H1 (cell line): Measurements from ENCODE around the gene LRIT2. TPM values are rescaled to one million over a fixed set of nuclear protein-coding genes. Genes with fewer than 3 reads are reported as not detected.

Experiments
- CTCF ChIA-PET: fragments of 300-600 bp; sonication (Branson Sonifier 250); formaldehyde crosslinking; loops from one replicate; lab custom pipeline; 2021; ENCODE audit not compliant: partially characterized antibody; lab: Charles Lee
- POLR2A ChIA-PET: fragments of 300-600 bp; sonication (Branson Sonifier 250); formaldehyde crosslinking; loops from one replicate; lab custom pipeline; 2021; ENCODE audit warnings: inconsistent platforms; ENCODE audit not compliant: partially characterized antibody; lab: Charles Lee
- DNase-seq, 2 experiments: peaks; one replicate each; pipeline versions ENCODE4 v3.0.0 to v3.0.0-alpha.2; 2010 to 2022; ENCODE audit warnings: low spot score in 2 of 2, low read depth in 1 of 2, mixed read lengths in 1 of 2
- FAIRE-seq: peaks from 2 replicates; lab custom pipeline; 2011; peaks lifted over from hg19 to GRCh38; lab: Jason Lieb, UNC
- H2AFZ ChIP-seq: 2 replicates; pipeline ENCODE4 v1.8.1; 2012; ENCODE audit warnings: low read length, inconsistent platforms
- H2AK5ac ChIP-seq: 2 replicates; pipeline ENCODE4 v1.6.1; 2013; ENCODE audit warnings: low read depth, low read length
- H2BK120ac ChIP-seq: replicated peaks from 2 replicates; pipeline ENCODE3; 2013; ENCODE audit warnings: low read depth, low read length, inconsistent platforms
- H2BK12ac ChIP-seq: 2 replicates; pipeline ENCODE4 v1.6.1; 2013; ENCODE audit warnings: low read depth, low read length
- H2BK15ac ChIP-seq: 2 replicates; pipeline ENCODE4 v1.6.1; 2013; ENCODE audit warnings: low read length
- H2BK20ac ChIP-seq: 2 replicates; pipeline ENCODE4 v1.6.1; 2013; ENCODE audit warnings: low read length
- H2BK5ac ChIP-seq: 2 replicates; pipeline ENCODE4 v1.6.1; 2013; ENCODE audit warnings: low read depth, low read length
- H3K14ac ChIP-seq: 2 replicates; pipeline ENCODE4 v1.6.1; 2013; ENCODE audit warnings: inconsistent platforms; ENCODE audit not compliant: insufficient read length
- H3K18ac ChIP-seq: 2 replicates; pipeline ENCODE4 v1.6.1; 2013; ENCODE audit warnings: low read length; ENCODE audit errors: extremely low read depth
- H3K23ac ChIP-seq: 2 replicates; pipeline ENCODE4 v1.6.1; 2013; ENCODE audit warnings: inconsistent platforms; ENCODE audit not compliant: insufficient read length
- H3K23me2 ChIP-seq: 2 replicates; pipeline ENCODE4 v1.6.1; 2013; ENCODE audit warnings: low read depth, low read length
- H3K27ac ChIP-seq: 2 replicates; pipeline ENCODE4 v1.6.1; 2011; ENCODE audit warnings: low read depth, low read length, inconsistent platforms
- H3K27me3 ChIP-seq, 4 experiments: replicated peaks in 1 of 4; 1 replicate in 1 of 4; 2 replicates in 3 of 4; pipeline versions ENCODE4 v1.6.1 to v1.8.1; 2011 to 2013; ENCODE audit warnings: low read length in 3 of 4, mild to moderate bottlenecking in 3 of 4, inconsistent platforms in 2 of 4, mixed read lengths in 2 of 4, moderate library complexity in 1 of 4; ENCODE audit not compliant: control insufficient read depth in 3 of 4, insufficient read depth in 3 of 4; ENCODE audit errors: extremely low read depth in 1 of 4
- H3K36me3 ChIP-seq, 4 experiments: 2 replicates each; pipeline versions ENCODE4 v1.6.1 to v1.8.1; 2011 to 2013; ENCODE audit warnings: mild to moderate bottlenecking in 4 of 4, low read length in 3 of 4, moderate library complexity in 2 of 4, control low read depth in 1 of 4, inconsistent platforms in 1 of 4; ENCODE audit not compliant: insufficient read depth in 4 of 4, control insufficient read depth in 2 of 4
- H3K4ac ChIP-seq: replicated peaks from 2 replicates; pipeline ENCODE3; 2013; ENCODE audit warnings: low read length, low read depth, mixed read lengths, inconsistent platforms; ENCODE audit not compliant: insufficient read length
- H3K4me1 ChIP-seq, 4 experiments: replicated peaks in 1 of 4; 1 replicate in 1 of 4; 2 replicates in 3 of 4; pipeline versions ENCODE4 v1.6.1 to v1.8.1; 2011 to 2013; ENCODE audit warnings: low read length in 3 of 4, inconsistent platforms in 2 of 4, mixed read lengths in 1 of 4; ENCODE audit not compliant: insufficient read depth in 4 of 4, control insufficient read depth in 3 of 4
- H3K4me2 ChIP-seq, 2 experiments: 2 replicates each; pipeline versions ENCODE4 v1.6.1 to v1.8.1; 2011 to 2013; ENCODE audit warnings: low read depth in 2 of 2, low read length in 2 of 2, control low read depth in 1 of 2, inconsistent platforms in 1 of 2, mild to moderate bottlenecking in 1 of 2; ENCODE audit not compliant: insufficient read depth in 1 of 2
- H3K4me3 ChIP-seq, 4 experiments: fragments of 200-600, 300-600 bp in 1 of 4; sonication (generic), shearing (Covaris generic), sonication (Bioruptor Twin) in 1 of 4; 2 replicates each; pipeline versions ENCODE4 v1.5.1 to v1.8.1; 2011 to 2016; ENCODE audit warnings: low read length in 4 of 4, low read depth in 3 of 4, control low read depth in 2 of 4, inconsistent platforms in 2 of 4, mild to moderate bottlenecking in 2 of 4, mixed read lengths in 1 of 4, moderate library complexity in 1 of 4; ENCODE audit not compliant: insufficient read depth in 2 of 4; ENCODE audit errors: extremely low read depth in 1 of 4
- H3K56ac ChIP-seq: replicated peaks from 2 replicates; pipeline ENCODE3; 2013; ENCODE audit warnings: low read depth, mild to moderate bottlenecking, mixed read lengths, low read length, inconsistent platforms; ENCODE audit not compliant: insufficient read length
- H3K79me1 ChIP-seq: 2 replicates; pipeline ENCODE4 v1.6.1; 2013; ENCODE audit warnings: low read depth, low read length, control low read depth
- H3K79me2 ChIP-seq, 2 experiments: 2 replicates each; pipeline versions ENCODE4 v1.6.1 to v1.8.1; 2012 to 2013; ENCODE audit warnings: low read length in 2 of 2, mild to moderate bottlenecking in 2 of 2, inconsistent platforms in 1 of 2; ENCODE audit not compliant: insufficient read depth in 2 of 2, control insufficient read depth in 1 of 2
- H3K9ac ChIP-seq, 4 experiments: replicated peaks in 1 of 4; 1 replicate in 1 of 4; 2 replicates in 3 of 4; pipeline versions ENCODE4 v1.6.1 to v1.8.1; 2011 to 2013; ENCODE audit warnings: low read depth in 3 of 4, low read length in 3 of 4, control low read depth in 2 of 4, mild to moderate bottlenecking in 2 of 4, moderate library complexity in 2 of 4, inconsistent platforms in 1 of 4; ENCODE audit errors: extremely low read depth in 1 of 4
- H3K9me3 ChIP-seq, 2 experiments: 2 replicates each; pipeline versions ENCODE4 v1.6.1 to v1.8.1; 2012 to 2013; ENCODE audit warnings: mild to moderate bottlenecking in 2 of 2, moderate library complexity in 2 of 2, control low read depth in 1 of 2, inconsistent platforms in 1 of 2, low read depth in 1 of 2, low read length in 1 of 2, mixed read lengths in 1 of 2; ENCODE audit not compliant: insufficient read depth in 2 of 2
- H4K20me1 ChIP-seq, 2 experiments: replicated peaks in 1 of 2; 2 replicates each; pipeline versions ENCODE3 to v1.8.1; 2011 to 2013; ENCODE audit warnings: inconsistent platforms in 2 of 2, low read length in 2 of 2, mild to moderate bottlenecking in 1 of 2; ENCODE audit not compliant: insufficient read depth in 2 of 2, control insufficient read depth in 1 of 2
- H4K5ac ChIP-seq: 2 replicates; pipeline ENCODE4 v1.6.1; 2013; ENCODE audit warnings: low read length, low read depth, mixed read lengths, inconsistent platforms; ENCODE audit not compliant: insufficient read length
- H4K8ac ChIP-seq: 2 replicates; pipeline ENCODE4 v1.8.0; 2013; ENCODE audit warnings: mild to moderate bottlenecking, moderate library complexity, low read length, inconsistent platforms; ENCODE audit not compliant: insufficient read depth; ENCODE audit errors: extremely low read depth
- H4K91ac ChIP-seq: replicated peaks from 2 replicates; pipeline ENCODE3; 2013; ENCODE audit warnings: low read length, mixed read lengths, inconsistent platforms; ENCODE audit not compliant: insufficient read length
- GTF2F1 ChIP-seq: IDR thresholded peaks from 2 replicates; pipeline ENCODE4 v1.6.1; 2012; ENCODE audit warnings: low read depth, low read length, improper control_type of control experiment, borderline replicate concordance
- RNF2 ChIP-seq: fragments of 200-900, 300-1000 bp; sonication (generic); IDR thresholded peaks from 2 replicates; pipeline ENCODE4 v1.7.1; 2016; ENCODE audit warnings: borderline replicate concordance, low read depth, mild to moderate bottlenecking, antibody characterized with exemption, low read length; ENCODE audit not compliant: poor library complexity, severe bottlenecking; ENCODE audit errors: missing control alignments
- SP4 ChIP-seq: IDR thresholded peaks from 2 replicates; pipeline ENCODE4 v1.6.1; 2012; ENCODE audit warnings: low read length, inconsistent platforms
- SRF ChIP-seq: IDR thresholded peaks from 2 replicates; pipeline ENCODE4 v1.6.1; 2011; ENCODE audit warnings: mild to moderate bottlenecking, low read depth, low read length, moderate library complexity
- TAF1 ChIP-seq: IDR thresholded peaks from 2 replicates; pipeline ENCODE4 v1.6.1; 2011; ENCODE audit warnings: mild to moderate bottlenecking, low read depth, low read length
- ZNF274 ChIP-seq: IDR thresholded peaks from 2 replicates; pipeline ENCODE4 v1.7.0; 2012; ENCODE audit warnings: low read length, borderline replicate concordance; ENCODE audit errors: extremely low read depth
- WGBS, 2 experiments: shearing (Covaris generic) in 1 of 2; methylation state at CpG; one replicate each; pipeline versions ENCODE4 v1.1.6 to v1.1.7; 2013 to 2015; ENCODE audit warnings: low lambda C conversion rate in 2 of 2, mixed read lengths in 2 of 2, inconsistent platforms in 1 of 2, low coverage in 1 of 2, missing lambda C conversion rate in 1 of 2; ENCODE audit not compliant: insufficient replicate concordance in 2 of 2, insufficient coverage in 1 of 2, insufficient read length in 1 of 2; ENCODE audit errors: extremely low coverage in 1 of 2, missing lambda C conversion rate in 1 of 2; 5-methylcytosine and 5-hydroxymethylcytosine counted together
- polyA plus RNA-seq, 7 experiments: library from polyadenylated mRNA; depleted of rRNA in 3 of 7; stranded (reverse) in 5 of 7; unstranded in 2 of 7; fragments of >200 nt in 5 of 7; fragments of 200-250 nt in 2 of 7; gene quantifications; 1 replicate in 5 of 7; 2 replicates in 1 of 7; 4 replicates in 1 of 7; pipeline versions ENCODE4 v1.2.1 to v1.2.3, GENCODE V29; 2011 to 2013; ENCODE audit warnings: missing spikeins in 2 of 7, mixed read lengths in 2 of 7
- total RNA-seq: library from RNA; stranded (reverse); fragmentation: NEBNext Ultra II Directional; extraction: Animal tissue kit (Norgen Biotek cat#: 25700); gene quantifications from 2 replicates; pipeline ENCODE4 v1.2.1, GENCODE V29; 2021
- TF ChIP-seq, protein P1 (sequence below): IDR thresholded peaks from 2 replicates; pipeline ENCODE4 v1.6.1; 2011; ENCODE audit warnings: low read length, improper control_type of control experiment
- TF ChIP-seq, protein P2 (sequence below): IDR thresholded peaks from 2 replicates; pipeline ENCODE4 v1.6.1; 2011; ENCODE audit warnings: low read depth, mild to moderate bottlenecking, low read length; ENCODE audit not compliant: insufficient read depth

Gene LRIT2
- total and polyA plus RNA-seq, 2 of the 8 experiments (the other 6 are each of a cell fraction or from before 2014, with no cell fraction given) = not detected

DNA sequence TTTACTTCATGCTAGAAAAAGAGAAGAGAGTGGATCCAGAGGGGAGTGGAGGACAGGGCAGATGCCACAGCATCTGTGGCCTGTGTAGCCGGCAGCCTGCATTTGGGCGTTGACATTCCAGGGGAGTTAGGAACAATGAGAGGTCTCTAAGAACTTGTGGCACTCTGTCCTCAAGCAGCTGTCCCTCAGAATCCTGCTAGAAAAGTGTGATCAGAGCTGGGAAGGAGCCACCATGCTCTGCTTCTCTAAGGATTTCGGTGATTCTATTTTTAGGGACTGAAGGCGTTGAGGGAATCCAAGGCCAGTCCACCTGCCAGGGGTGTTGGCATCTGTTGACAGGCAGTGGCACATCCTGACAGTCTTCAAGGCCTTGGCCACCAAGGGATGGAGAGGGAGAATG is 7.6 kb downstream of the LRIT2 start:
- Histone ChIP-seq H3K27me3 (0 out of 7 replicates have a peak, but pooled peaks cover 0 to 2% (median 0%) of the 10 kb centered on the region in 4 experiments), H3K79me1 (no peaks in the 10 kb centered on the region), H3K4me2 (no peak overlapping the region), H2BK15ac (no peak overlapping the region), H2BK20ac (no peak overlapping the region), H3K4me3 (no peak overlapping the region), H2AK5ac (no peak overlapping the region), H3K36me3 (no peaks in the 10 kb centered on the region), H3K79me2 (no peaks in the 10 kb centered on the region), H3K18ac (no peak overlapping the region), H3K4ac (no peak overlapping the region), H2BK120ac (no peak overlapping the region), H3K4me1 (peaks cover 0 to 4% (median 0%) of the 10 kb centered on the region in 4 experiments; a peak in 1 of 7 replicates), H3K14ac (no peak overlapping the region), H3K56ac (no peak overlapping the region), H2AFZ (no peak overlapping the region), H4K8ac (no peak overlapping the region), H3K9me3 (no peaks in the 10 kb centered on the region), H3K27ac (no peak overlapping the region), H3K23ac (no peak overlapping the region), H3K23me2 (no peaks in the 10 kb centered on the region), H2BK12ac (no peak overlapping the region), H3K9ac (no peak overlapping the region), H4K5ac (no peak overlapping the region), H4K20me1 (no peaks in the 10 kb centered on the region), H2BK5ac (no peak overlapping the region), H4K91ac (no peak overlapping the region)
- DNase-seq (no peak), FAIRE-seq (no peak)
- TF ChIP-seq, protein P1, sequence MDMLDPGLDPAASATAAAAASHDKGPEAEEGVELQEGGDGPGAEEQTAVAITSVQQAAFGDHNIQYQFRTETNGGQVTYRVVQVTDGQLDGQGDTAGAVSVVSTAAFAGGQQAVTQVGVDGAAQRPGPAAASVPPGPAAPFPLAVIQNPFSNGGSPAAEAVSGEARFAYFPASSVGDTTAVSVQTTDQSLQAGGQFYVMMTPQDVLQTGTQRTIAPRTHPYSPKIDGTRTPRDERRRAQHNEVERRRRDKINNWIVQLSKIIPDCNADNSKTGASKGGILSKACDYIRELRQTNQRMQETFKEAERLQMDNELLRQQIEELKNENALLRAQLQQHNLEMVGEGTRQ = no peak
- TF ChIP-seq SRF (no peak), TAF1 (no peak), RNF2 (no peak), GTF2F1 (no peak), SP4 (no peak), ZNF274 (no peak)
- TF ChIP-seq, protein P2, sequence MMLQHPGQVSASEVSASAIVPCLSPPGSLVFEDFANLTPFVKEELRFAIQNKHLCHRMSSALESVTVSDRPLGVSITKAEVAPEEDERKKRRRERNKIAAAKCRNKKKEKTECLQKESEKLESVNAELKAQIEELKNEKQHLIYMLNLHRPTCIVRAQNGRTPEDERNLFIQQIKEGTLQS = no peak
- WGBS, 2 experiments = 92% methylated on average over 4 of the region's 4 CpGs; no CpG with 5 or more reads in 1 of the 2 experiments
- CTCF ChIA-PET = interaction anchor here (0.8 to 8.8 kb wide), 10 partner anchors 8 to 78 kb away, joined by 3 to 113 read pairs (median 4); partner anchors contain the start of gene LRIT2
- POLR2A ChIA-PET = no interaction called here
